Activated CD8-positive, alpha-beta memory T cell treated with anti-CD3 and anti-CD28 coated beads, Interleukin-2, amount 10 ng/mL, durations not matched to agents 7 days and 5 days (primary cell): ENCODE data around the gene LRRC72. TPM values are rescaled to one million over a fixed set of nuclear protein-coding genes. Genes with fewer than 3 reads are reported as not detected.

Experiments used
- ATAC-seq: fragments of 150-1000 bp; cut with Tn5 transposase; one replicate; pipeline ENCODE4 v1.10.0; 2021; ENCODE audit warnings: moderate library complexity
- CTCF ChIA-PET: fragments of 350-600 bp; sonication (Branson Sonifier 250); formaldehyde crosslinking; loops from one replicate; lab custom pipeline; 2021; ENCODE audit warnings: antibody characterized with exemption; lab: Charles Lee
- DNase-seq: peaks from one replicate; pipeline ENCODE4 v3.0.0-alpha.2; 2020
- H3K27ac Mint-ChIP-seq: one replicate; pipeline ENCODE4 v1.8.0; 2021; ENCODE audit warnings: mild to moderate bottlenecking, mixed read lengths
- H3K27me3 Mint-ChIP-seq: one replicate; pipeline ENCODE4 v1.8.0; 2021; ENCODE audit warnings: mixed read lengths
- H3K36me3 Mint-ChIP-seq: one replicate; pipeline ENCODE4 v1.8.0; 2021; ENCODE audit warnings: mild to moderate bottlenecking, mixed read lengths
- H3K4me1 Mint-ChIP-seq: one replicate; pipeline ENCODE4 v1.8.0; 2021; ENCODE audit warnings: mixed read lengths
- H3K4me3 Mint-ChIP-seq: one replicate; pipeline ENCODE4 v1.8.0; 2021; ENCODE audit warnings: mild to moderate bottlenecking, moderate library complexity, mixed read lengths
- H3K9me3 Mint-ChIP-seq: one replicate; pipeline ENCODE4 v1.8.0; 2022; ENCODE audit warnings: low read depth, mixed read lengths
- total RNA-seq, 2 experiments: library from RNA; stranded (reverse); gene quantifications; one replicate each; pipeline ENCODE4 v1.2.3, GENCODE V29; 2021

LRRC72 gene
- total RNA-seq, 2 experiments from 2014 or later: not detected

GRCh38 chr7:16564023-16564380 is 37.4 kb downstream of the LRRC72 start:
- ATAC-seq (peak; percentile 69), DNase-seq (no peak)
- CTCF ChIA-PET: interaction anchor here (0.8 to 3.5 kb wide), 17 partner anchors 8 to 489 kb away, joined by 3 to 49 read pairs (median 5); partner anchors contain the start of gene CRPPA
- H3K27ac Mint-ChIP-seq: peak overlapping the region; percentile 80
- H3K36me3 Mint-ChIP-seq: no peaks in the 10 kb centered on the region
- H3K27me3 Mint-ChIP-seq: peaks cover 12% of the 10 kb centered on the region
- peak overlapping the region; percentile 33 for H3K4me3 Mint-ChIP-seq
- H3K4me1 Mint-ChIP-seq: peaks cover 18% of the 10 kb centered on the region
- H3K9me3 Mint-ChIP-seq: no peaks in the 10 kb centered on the region

GRCh38 chr7:16564909-16565426 is 38.3 kb downstream of the LRRC72 start:
- no peaks in the 10 kb centered on the region for H3K36me3 Mint-ChIP-seq
- no peak overlapping the region for H3K4me3 Mint-ChIP-seq
- DNase-seq (no peak), ATAC-seq (peak; percentile 35)
- H3K27ac Mint-ChIP-seq: peak overlapping the region; percentile 19
- CTCF ChIA-PET: interaction anchor here (0.7 to 3.5 kb wide), 33 partner anchors 9 to 959 kb away, joined by 3 to 49 read pairs (median 4); partner anchors contain the start of gene CRPPA
- peaks cover 12% of the 10 kb centered on the region for H3K27me3 Mint-ChIP-seq
- no peaks in the 10 kb centered on the region for H3K9me3 Mint-ChIP-seq
- peaks cover 18% of the 10 kb centered on the region for H3K4me1 Mint-ChIP-seq

- Mint-ChIP-seq H3K27ac (no peak overlapping the region), H3K4me3 (no peak overlapping the region), H3K36me3 (no peaks in the 10 kb centered on the region), H3K9me3 (no peaks in the 10 kb centered on the region), H3K4me1 (no peaks in the 10 kb centered on the region), H3K27me3 (peaks cover 10% of the 10 kb centered on the region)
- CTCF ChIA-PET: no interaction called here
- DNase-seq (no peak), ATAC-seq (no peak)
These were observed 45.3 kb downstream of the LRRC72 start for GRCh38 chr7:16571941-16572340.

GRCh38 chr7:16579216-16579615 is 52.6 kb downstream of the LRRC72 start:
- Mint-ChIP-seq H3K36me3 (no peaks in the 10 kb centered on the region), H3K4me1 (no peaks in the 10 kb centered on the region), H3K27ac (no peak overlapping the region), H3K4me3 (no peak overlapping the region), H3K27me3 (no peaks in the 10 kb centered on the region), H3K9me3 (no peaks in the 10 kb centered on the region)
- ATAC-seq: no peak
- no peak for DNase-seq
- CTCF ChIA-PET: no interaction called here

GRCh38 chr7:16581286-16581685 is 54.7 kb downstream of the LRRC72 start:
- H3K27me3 Mint-ChIP-seq: no peaks in the 10 kb centered on the region
- H3K9me3 Mint-ChIP-seq: no peaks in the 10 kb centered on the region
- H3K27ac Mint-ChIP-seq: no peak overlapping the region
- ATAC-seq: no peak
- CTCF ChIA-PET: no interaction called here
- no peak overlapping the region for H3K4me3 Mint-ChIP-seq
- H3K36me3 Mint-ChIP-seq: no peaks in the 10 kb centered on the region
- H3K4me1 Mint-ChIP-seq: no peaks in the 10 kb centered on the region
- no peak for DNase-seq

GRCh38 chr7:16583834-16584233 is 57.2 kb downstream of the LRRC72 start:
- Mint-ChIP-seq H3K9me3 (no peaks in the 10 kb centered on the region), H3K4me1 (no peaks in the 10 kb centered on the region), H3K36me3 (no peaks in the 10 kb centered on the region), H3K4me3 (no peak overlapping the region), H3K27me3 (no peaks in the 10 kb centered on the region), H3K27ac (no peak overlapping the region)
- DNase-seq (no peak), ATAC-seq (no peak)
- CTCF ChIA-PET: interaction anchor here (2.1 kb wide), 1 partner anchor 19 kb away, joined by 7 read pairs; no protein-coding TSS in a partner anchor

GRCh38 chr7:16585540-16585939 is 58.9 kb downstream of the LRRC72 start:
- ATAC-seq (no peak), DNase-seq (no peak)
- H3K36me3 Mint-ChIP-seq: no peaks in the 10 kb centered on the region
- no peak overlapping the region for H3K4me3 Mint-ChIP-seq
- no peaks in the 10 kb centered on the region for H3K4me1 Mint-ChIP-seq
- no peaks in the 10 kb centered on the region for H3K27me3 Mint-ChIP-seq
- CTCF ChIA-PET: no interaction called here
- H3K27ac Mint-ChIP-seq: no peak overlapping the region
- no peaks in the 10 kb centered on the region for H3K9me3 Mint-ChIP-seq

- Mint-ChIP-seq H3K4me1 (no peaks in the 10 kb centered on the region), H3K36me3 (no peaks in the 10 kb centered on the region), H3K27ac (no peak overlapping the region), H3K4me3 (no peak overlapping the region), H3K9me3 (no peaks in the 10 kb centered on the region), H3K27me3 (no peaks in the 10 kb centered on the region)
- CTCF ChIA-PET: no interaction called here
- no peak for ATAC-seq
- no peak for DNase-seq
These were observed 59.7 kb downstream of the LRRC72 start for GRCh38 chr7:16586081-16586874.

- H3K9me3 Mint-ChIP-seq: no peaks in the 10 kb centered on the region
- no peak overlapping the region for H3K27ac Mint-ChIP-seq
- H3K27me3 Mint-ChIP-seq: no peaks in the 10 kb centered on the region
- H3K4me3 Mint-ChIP-seq: no peak overlapping the region
- CTCF ChIA-PET: no interaction called here
- no peaks in the 10 kb centered on the region for H3K4me1 Mint-ChIP-seq
- DNase-seq (no peak), ATAC-seq (no peak)
- H3K36me3 Mint-ChIP-seq: no peaks in the 10 kb centered on the region
These were observed 60.5 kb downstream of the LRRC72 start for GRCh38 chr7:16587129-16587528.

- Mint-ChIP-seq H3K4me1 (no peaks in the 10 kb centered on the region), H3K27me3 (no peaks in the 10 kb centered on the region), H3K4me3 (no peak overlapping the region), H3K9me3 (no peaks in the 10 kb centered on the region), H3K27ac (no peak overlapping the region), H3K36me3 (no peaks in the 10 kb centered on the region)
- DNase-seq: no peak
- no peak for ATAC-seq
- CTCF ChIA-PET: no interaction called here
These were observed 61.2 kb downstream of the LRRC72 start for GRCh38 chr7:16587790-16588189.

GRCh38 chr7:16589881-16590280 is 63.3 kb downstream of the LRRC72 start:
- Mint-ChIP-seq H3K4me3 (no peak overlapping the region), H3K9me3 (no peaks in the 10 kb centered on the region), H3K27me3 (no peaks in the 10 kb centered on the region), H3K36me3 (no peaks in the 10 kb centered on the region), H3K4me1 (no peaks in the 10 kb centered on the region), H3K27ac (no peak overlapping the region)
- DNase-seq (no peak), ATAC-seq (no peak)
- CTCF ChIA-PET: no interaction called here

GRCh38 chr7:16590424-16590823 is 63.8 kb downstream of the LRRC72 start:
- H3K27ac Mint-ChIP-seq: no peak overlapping the region
- CTCF ChIA-PET: no interaction called here
- H3K36me3 Mint-ChIP-seq: no peaks in the 10 kb centered on the region
- H3K9me3 Mint-ChIP-seq: no peaks in the 10 kb centered on the region
- DNase-seq (no peak), ATAC-seq (no peak)
- H3K4me1 Mint-ChIP-seq: no peaks in the 10 kb centered on the region
- no peaks in the 10 kb centered on the region for H3K27me3 Mint-ChIP-seq
- no peak overlapping the region for H3K4me3 Mint-ChIP-seq

GRCh38 chr7:16592395-16592794 is 65.8 kb downstream of the LRRC72 start:
- DNase-seq (no peak), ATAC-seq (no peak)
- H3K36me3 Mint-ChIP-seq: peaks cover 1% of the 10 kb centered on the region
- CTCF ChIA-PET: no interaction called here
- no peaks in the 10 kb centered on the region for H3K9me3 Mint-ChIP-seq
- H3K4me1 Mint-ChIP-seq: no peaks in the 10 kb centered on the region
- no peak overlapping the region for H3K4me3 Mint-ChIP-seq
- no peak overlapping the region for H3K27ac Mint-ChIP-seq
- H3K27me3 Mint-ChIP-seq: no peaks in the 10 kb centered on the region

- no peak overlapping the region for H3K27ac Mint-ChIP-seq
- H3K36me3 Mint-ChIP-seq: peaks cover 1% of the 10 kb centered on the region
- no peaks in the 10 kb centered on the region for H3K4me1 Mint-ChIP-seq
- H3K4me3 Mint-ChIP-seq: no peak overlapping the region
- no peaks in the 10 kb centered on the region for H3K27me3 Mint-ChIP-seq
- DNase-seq: no peak
- no peaks in the 10 kb centered on the region for H3K9me3 Mint-ChIP-seq
- CTCF ChIA-PET: no interaction called here
- ATAC-seq: no peak
These were observed 67.4 kb downstream of the LRRC72 start for GRCh38 chr7:16594061-16594460.
